ENCODE results near the gene ANTXR1.

Gene ANTXR1

GRCh38 chr2:69003731-69004130 lies 9.2 kb upstream of the ANTXR1 start:
- no peak for DNase-seq

- DNase-seq, result no peak
Observed at GRCh38 chr2:69007169-69007568, 5.8 kb upstream of the ANTXR1 start.

GRCh38 chr2:69007603-69008002 lies 5.4 kb upstream of the ANTXR1 start:
- DNase-seq, result no peak

- DNase-seq, result no peak
Observed at GRCh38 chr2:69010437-69011194, 2.4 kb upstream of the ANTXR1 start.

- no peak for DNase-seq
Observed at GRCh38 chr2:69011611-69012157, 1.3 kb upstream of the ANTXR1 start.

- peak in 56 of 58 donors; percentile 16 to 77 (median 54) for DNase-seq
Observed at GRCh38 chr2:69012310-69013141, 453 bp upstream of the ANTXR1 start.

GRCh38 chr2:69013840-69014821 lies 1.2 kb downstream of the ANTXR1 start:
- DNase-seq, result peak in 2 of 58 donors; percentile 6 to 30

- peak in 1 of 58 donors; percentile 14 for DNase-seq
Observed at GRCh38 chr2:69017080-69017479, 4.1 kb downstream of the ANTXR1 start.

GRCh38 chr2:69017835-69018234 lies 4.9 kb downstream of the ANTXR1 start:
- DNase-seq, result no peak

- DNase-seq, result no peak
Observed at GRCh38 chr2:69018678-69019095, 5.7 kb downstream of the ANTXR1 start.

- no peak for DNase-seq
Observed at GRCh38 chr2:69020496-69021426, 7.8 kb downstream of the ANTXR1 start.

- no peak for DNase-seq
Observed at GRCh38 chr2:69021727-69022126, 8.7 kb downstream of the ANTXR1 start.

GRCh38 chr2:69022548-69022947 lies 9.6 kb downstream of the ANTXR1 start:
- no peak for DNase-seq

- DNase-seq, result no peak
Observed at GRCh38 chr2:69023236-69023635, 10.3 kb downstream of the ANTXR1 start.

GRCh38 chr2:69026026-69026425 lies 13.0 kb downstream of the ANTXR1 start:
- peak in 1 of 58 donors; percentile 16 for DNase-seq

- no peak for DNase-seq
Observed at GRCh38 chr2:69026691-69027459, 13.9 kb downstream of the ANTXR1 start.

GRCh38 chr2:69030800-69031428 lies 17.9 kb downstream of the ANTXR1 start:
- no peak for DNase-seq

- no peak for DNase-seq
Observed at GRCh38 chr2:69031466-69031865, 18.5 kb downstream of the ANTXR1 start.
